Type B pancreatic cell (in vitro differentiated cells): Measurements from ENCODE around the gene MOB1A. TPM values are rescaled to one million over a fixed set of nuclear protein-coding genes. Genes with fewer than 3 reads are reported as not detected.

ENCODE experiments used
- DNase-seq: peaks from one replicate; pipeline ENCODE4 v3.0.0; 2021; ENCODE audit warnings: mixed read lengths; ENCODE audit not compliant: unreplicated experiment; ENCODE audit errors: extremely low spot score
- H3K27ac Mint-ChIP-seq: 2 replicates; pipeline ENCODE4 v1.8.0; 2021; ENCODE audit warnings: mild to moderate bottlenecking, mixed read lengths
- H3K27me3 Mint-ChIP-seq: 2 replicates; pipeline ENCODE4 v1.8.0; 2021; ENCODE audit warnings: mixed read lengths
- H3K36me3 Mint-ChIP-seq: 2 replicates; pipeline ENCODE4 v1.8.0; 2021; ENCODE audit warnings: mixed read lengths
- H3K4me1 Mint-ChIP-seq: one replicate; pipeline ENCODE4 v1.8.0; 2021; ENCODE audit warnings: mixed read lengths; ENCODE audit not compliant: unreplicated experiment
- H3K4me3 Mint-ChIP-seq: 2 replicates; pipeline ENCODE4 v1.8.0; 2021; ENCODE audit warnings: mild to moderate bottlenecking, mixed read lengths
- H3K9me3 Mint-ChIP-seq: 2 replicates; pipeline ENCODE4 v1.8.0; 2021; ENCODE audit warnings: mixed read lengths
- total RNA-seq: library from RNA; stranded (reverse); gene quantifications from 2 replicates; pipeline ENCODE4 v1.2.1, GENCODE V29; 2021; ENCODE audit warnings: low replicate concordance
- TF ChIP-seq, protein P1 (sequence below): fragments of 200-600 bp; sonication (generic); conservative IDR thresholded peaks from 2 replicates; pipeline ENCODE4 v1.5.0; 2021; ENCODE audit warnings: antibody characterized with exemption, mild to moderate bottlenecking

The MOB1A gene
- total RNA-seq, 1 donor from 2014 or later = 95.4 TPM

DNA sequence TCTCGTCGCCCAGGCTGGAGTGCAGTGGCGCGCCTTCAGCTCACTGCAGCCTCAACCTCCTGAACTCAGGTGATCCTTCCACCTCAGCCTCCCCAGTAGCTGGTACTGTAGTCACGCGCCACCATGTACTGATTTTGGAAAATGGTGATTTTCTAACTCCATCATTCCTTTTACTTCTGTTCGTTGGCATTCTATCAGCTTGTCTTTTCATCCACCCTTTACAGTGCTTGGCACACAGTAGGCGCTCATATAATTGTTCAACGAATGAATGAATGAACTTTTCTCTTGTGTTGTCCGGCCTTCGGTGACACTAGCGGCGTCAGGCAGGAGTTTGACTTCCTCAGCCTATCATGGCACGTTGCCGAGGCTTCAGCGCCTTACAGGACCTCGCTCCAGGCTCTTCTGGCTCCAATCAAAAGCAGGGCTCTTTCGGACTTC is 19.4 kb upstream of the MOB1A start:
- no peak for DNase-seq
- TF ChIP-seq, protein P1, sequence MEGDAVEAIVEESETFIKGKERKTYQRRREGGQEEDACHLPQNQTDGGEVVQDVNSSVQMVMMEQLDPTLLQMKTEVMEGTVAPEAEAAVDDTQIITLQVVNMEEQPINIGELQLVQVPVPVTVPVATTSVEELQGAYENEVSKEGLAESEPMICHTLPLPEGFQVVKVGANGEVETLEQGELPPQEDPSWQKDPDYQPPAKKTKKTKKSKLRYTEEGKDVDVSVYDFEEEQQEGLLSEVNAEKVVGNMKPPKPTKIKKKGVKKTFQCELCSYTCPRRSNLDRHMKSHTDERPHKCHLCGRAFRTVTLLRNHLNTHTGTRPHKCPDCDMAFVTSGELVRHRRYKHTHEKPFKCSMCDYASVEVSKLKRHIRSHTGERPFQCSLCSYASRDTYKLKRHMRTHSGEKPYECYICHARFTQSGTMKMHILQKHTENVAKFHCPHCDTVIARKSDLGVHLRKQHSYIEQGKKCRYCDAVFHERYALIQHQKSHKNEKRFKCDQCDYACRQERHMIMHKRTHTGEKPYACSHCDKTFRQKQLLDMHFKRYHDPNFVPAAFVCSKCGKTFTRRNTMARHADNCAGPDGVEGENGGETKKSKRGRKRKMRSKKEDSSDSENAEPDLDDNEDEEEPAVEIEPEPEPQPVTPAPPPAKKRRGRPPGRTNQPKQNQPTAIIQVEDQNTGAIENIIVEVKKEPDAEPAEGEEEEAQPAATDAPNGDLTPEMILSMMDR = no peak
- Mint-ChIP-seq H3K4me1 (peaks cover 26% of the 10 kb centered on the region), H3K9me3 (peaks cover 5% of the 10 kb centered on the region), H3K4me3 (peak overlapping the region; percentile 100), H3K27me3 (peaks cover 8% of the 10 kb centered on the region), H3K27ac (peak overlapping the region; percentile 99), H3K36me3 (no peaks in the 10 kb centered on the region)

DNA sequence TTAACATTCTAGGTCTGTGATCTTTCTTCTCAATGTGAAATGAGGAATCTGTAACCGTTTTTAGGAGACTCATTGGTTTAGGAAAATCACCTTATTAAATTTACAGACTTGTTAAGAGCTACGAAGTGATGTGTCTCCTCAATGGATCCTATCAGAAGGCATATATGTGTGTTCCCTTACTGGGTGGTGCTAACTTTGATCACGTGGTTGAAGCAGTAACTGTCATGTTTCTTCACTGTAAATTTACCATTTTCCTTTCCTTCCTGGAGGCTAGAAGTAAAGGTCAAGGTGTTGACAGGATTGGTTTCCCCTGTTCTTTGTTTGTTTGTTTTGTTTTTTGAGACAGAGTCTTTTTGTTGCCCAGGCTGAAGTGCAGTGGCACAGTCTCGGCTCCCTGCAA is 18.4 kb upstream of the MOB1A start:
- TF ChIP-seq, protein P1 = no peak
- peaks cover 5% of the 10 kb centered on the region for H3K9me3 Mint-ChIP-seq
- no peaks in the 10 kb centered on the region for H3K36me3 Mint-ChIP-seq
- peaks cover 8% of the 10 kb centered on the region for H3K27me3 Mint-ChIP-seq
- H3K4me3 Mint-ChIP-seq = peak overlapping the region; percentile 49
- H3K27ac Mint-ChIP-seq = peak overlapping the region; percentile 62
- no peak for DNase-seq
- H3K4me1 Mint-ChIP-seq = peaks cover 26% of the 10 kb centered on the region

DNA sequence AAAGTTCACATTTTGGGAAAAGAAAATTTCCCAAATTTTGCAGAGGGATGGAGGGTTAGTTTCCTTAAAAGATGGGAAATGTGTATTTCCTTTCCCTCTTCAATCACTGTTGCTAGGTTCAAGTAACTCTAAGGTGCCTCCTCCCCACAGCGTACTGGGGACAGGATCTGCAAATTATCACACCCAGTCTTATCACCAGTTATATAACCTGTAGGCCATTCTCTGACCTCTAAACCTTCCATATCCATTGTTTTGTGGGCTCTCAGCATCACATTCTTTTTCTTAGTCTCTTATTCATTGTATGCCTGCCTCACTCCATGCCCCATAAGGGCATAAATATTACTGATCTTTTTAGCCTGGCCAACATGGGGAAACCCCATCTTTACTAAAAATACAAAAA is 16.1 kb upstream of the MOB1A start:
- Mint-ChIP-seq H3K27ac (no peak overlapping the region), H3K9me3 (peaks cover 5% of the 10 kb centered on the region), H3K36me3 (no peaks in the 10 kb centered on the region), H3K27me3 (peaks cover 8% of the 10 kb centered on the region), H3K4me1 (peaks cover 13% of the 10 kb centered on the region), H3K4me3 (no peak overlapping the region)
- TF ChIP-seq, protein P1 = no peak
- no peak for DNase-seq

DNA sequence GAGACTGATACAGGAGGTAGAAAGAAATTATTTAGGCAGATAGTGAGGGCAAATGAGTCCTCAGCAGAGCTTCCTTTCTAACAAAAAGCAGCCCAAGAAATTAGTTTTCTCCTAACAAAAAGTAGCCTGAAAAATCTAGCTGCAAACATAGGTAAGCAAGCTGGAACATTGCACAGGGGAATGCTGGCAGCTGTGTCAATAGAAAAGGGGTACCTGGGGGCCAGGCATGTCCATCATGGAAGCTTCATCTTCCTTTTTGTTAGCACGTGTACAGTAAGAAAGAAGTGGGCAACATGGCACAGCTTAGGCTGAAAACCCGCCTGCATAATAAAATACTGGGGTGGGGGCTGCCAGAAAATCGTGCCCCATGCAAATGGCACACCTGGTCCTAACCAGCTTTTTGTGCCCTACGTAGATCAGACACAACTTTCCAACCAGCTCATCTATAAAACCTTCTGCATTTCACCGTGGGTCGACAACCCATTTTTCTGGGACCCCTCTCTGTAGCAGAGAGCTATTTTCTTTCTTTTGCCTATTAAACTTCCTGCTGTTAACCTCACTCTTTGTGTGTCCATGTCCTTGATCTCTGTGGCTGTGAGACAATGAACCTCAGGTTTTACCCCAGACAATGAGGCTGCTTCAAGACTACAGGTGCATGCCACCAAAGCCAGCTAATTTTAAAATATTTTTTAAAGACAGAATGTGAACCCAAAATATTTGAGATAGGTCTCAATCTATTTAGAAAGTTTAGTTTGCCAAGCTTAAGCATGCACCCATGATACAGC is 13.1 kb upstream of the MOB1A start:
- no peak for DNase-seq
- no peaks in the 10 kb centered on the region for H3K27me3 Mint-ChIP-seq
- no peak overlapping the region for H3K27ac Mint-ChIP-seq
- H3K4me3 Mint-ChIP-seq = no peak overlapping the region
- H3K4me1 Mint-ChIP-seq = no peaks in the 10 kb centered on the region
- no peaks in the 10 kb centered on the region for H3K36me3 Mint-ChIP-seq
- no peaks in the 10 kb centered on the region for H3K9me3 Mint-ChIP-seq
- TF ChIP-seq, protein P1 = no peak

GRCh38 chr2:74188696-74189095 is 10.0 kb upstream of the MOB1A start:
- H3K4me3 Mint-ChIP-seq = no peak overlapping the region
- H3K36me3 Mint-ChIP-seq = no peaks in the 10 kb centered on the region
- H3K9me3 Mint-ChIP-seq = no peaks in the 10 kb centered on the region
- no peak overlapping the region for H3K27ac Mint-ChIP-seq
- DNase-seq = no peak
- TF ChIP-seq, protein P1 = no peak
- H3K4me1 Mint-ChIP-seq = no peaks in the 10 kb centered on the region
- no peaks in the 10 kb centered on the region for H3K27me3 Mint-ChIP-seq
